ENCODE data around the gene MCF2L.

The MCF2L gene

DNA sequence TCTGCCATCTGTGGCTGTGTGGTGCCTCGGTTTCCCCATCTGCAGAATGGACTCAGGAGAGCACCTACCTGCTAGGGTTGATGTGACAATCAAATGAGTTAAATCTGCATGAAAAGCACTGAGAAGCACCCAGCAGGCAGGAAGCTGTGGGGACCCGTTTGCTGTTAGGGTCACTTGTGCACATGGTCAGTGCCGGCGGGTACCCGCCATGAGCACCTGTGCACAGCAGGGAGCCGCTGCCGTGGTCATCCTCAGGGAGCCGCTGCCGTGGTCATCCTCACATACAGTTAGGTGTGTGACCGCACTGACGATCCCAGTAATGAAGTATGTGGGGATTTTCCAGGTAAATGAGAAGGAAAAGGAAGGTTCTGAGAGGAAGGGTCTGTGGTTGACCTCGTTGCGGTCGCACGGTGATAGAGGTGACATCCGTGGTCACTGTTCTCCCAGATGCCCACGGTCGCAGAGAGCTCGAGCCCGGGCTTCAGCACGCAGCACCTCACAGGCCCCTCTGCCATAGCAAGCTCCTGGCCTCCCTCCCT lies 6.5 kb downstream of the MCF2L start:
- Histone ChIP-seq H2AFZ (ENCODE audit: low read length) (no peak overlapping the region), H3K27ac (ENCODE audit: low read length) (no peak overlapping the region), H3K4me1 (ENCODE audit: low read length) (no peaks in the 10 kb centered on the region), H3K4me2 (ENCODE audit: low read depth, low read length) (no peak overlapping the region), H3F3A (ENCODE audit: insufficient read depth, low read length) (no peaks in the 10 kb centered on the region), H3K9me3 (replicated peaks; ENCODE audit: insufficient read depth, low read length) (no peaks in the 10 kb centered on the region), H4K20me1 (ENCODE audit: insufficient read depth, low read length) (no peaks in the 10 kb centered on the region; the same call in 1 of the 2 replicates), H3K9ac (ENCODE audit: low read length) (no peak overlapping the region), H3K4me3 (ENCODE audit: low read length) (no peak overlapping the region), H3K9me2 (replicated peaks; ENCODE audit: insufficient read depth, low read length) (no peaks in the 10 kb centered on the region), H3K36me3 (replicated peaks; ENCODE audit: insufficient read depth, low read length) (no peaks in the 10 kb centered on the region), H3K79me2 (ENCODE audit: low read length) (no peaks in the 10 kb centered on the region), H3K27me3 (replicated peaks; ENCODE audit: insufficient read depth, low read length) (peaks cover 96% of the 10 kb centered on the region)
- no peak for DNase-seq
- TF ChIP-seq EZH2phosphoT487 (IDR thresholded peaks at IDR 0.05; ENCODE audit: low read length), result no peak
- no peak for TF ChIP-seq EZH2 (optimal IDR thresholded peaks at IDR 0.05; ENCODE audit: low read depth, low read length)
- no peak for TF ChIP-seq CTCF (IDR thresholded peaks at IDR 0.05; ENCODE audit: low read length)

- H3F3A ChIP-seq (ENCODE audit: insufficient read depth, low read length), result no peaks in the 10 kb centered on the region
- no peak for DNase-seq
- no peak overlapping the region for H3K4me3 ChIP-seq (ENCODE audit: low read length)
- H3K79me2 ChIP-seq (ENCODE audit: low read length), result no peaks in the 10 kb centered on the region
- peaks cover 96% of the 10 kb centered on the region for H3K27me3 ChIP-seq (replicated peaks; ENCODE audit: insufficient read depth, low read length)
- TF ChIP-seq CTCF (IDR thresholded peaks at IDR 0.05; ENCODE audit: low read length), result no peak
- no peak for TF ChIP-seq EZH2 (optimal IDR thresholded peaks at IDR 0.05; ENCODE audit: low read depth, low read length)
- TF ChIP-seq EZH2phosphoT487 (IDR thresholded peaks at IDR 0.05; ENCODE audit: low read length), result no peak
- H4K20me1 ChIP-seq (ENCODE audit: insufficient read depth, low read length), result no peaks in the 10 kb centered on the region; the same call in 1 of the 2 replicates
- no peaks in the 10 kb centered on the region for H3K9me2 ChIP-seq (replicated peaks; ENCODE audit: insufficient read depth, low read length)
- H3K4me2 ChIP-seq (ENCODE audit: low read depth, low read length), result no peak overlapping the region
- no peak overlapping the region for H3K9ac ChIP-seq (ENCODE audit: low read length)
- no peaks in the 10 kb centered on the region for H3K36me3 ChIP-seq (replicated peaks; ENCODE audit: insufficient read depth, low read length)
- H3K27ac ChIP-seq (ENCODE audit: low read length), result no peak overlapping the region
- no peaks in the 10 kb centered on the region for H3K9me3 ChIP-seq (replicated peaks; ENCODE audit: insufficient read depth, low read length)
- H2AFZ ChIP-seq (ENCODE audit: low read length), result no peak overlapping the region
- no peaks in the 10 kb centered on the region for H3K4me1 ChIP-seq (ENCODE audit: low read length)
Observed at GRCh38 chr13:112976526-112976925, 7.5 kb downstream of the MCF2L start.

GRCh38 chr13:112977091-112977490 lies 8.1 kb downstream of the MCF2L start:
- peaks cover 96% of the 10 kb centered on the region for H3K27me3 ChIP-seq (replicated peaks; ENCODE audit: insufficient read depth, low read length)

DNA sequence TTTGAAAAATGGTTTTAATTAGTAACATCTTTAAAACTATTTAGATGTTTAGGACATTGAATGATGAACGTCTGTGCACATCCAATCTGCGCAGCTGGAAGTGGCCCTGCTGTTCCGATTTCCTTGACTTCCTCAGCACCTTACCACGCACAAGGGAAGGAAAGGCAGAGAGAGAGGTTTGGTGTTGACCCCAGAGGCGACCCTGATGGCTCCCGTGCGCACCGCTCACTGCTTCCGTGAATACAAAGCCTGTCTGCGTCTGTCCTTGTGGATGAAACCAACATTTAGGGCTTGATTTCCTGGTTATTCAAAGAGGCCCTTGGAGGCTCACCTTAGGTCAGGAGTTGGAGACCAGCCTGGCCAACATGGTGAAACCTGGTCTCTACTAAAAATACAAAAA lies 8.5 kb downstream of the MCF2L start:
- Histone ChIP-seq H2AFZ (ENCODE audit: low read length) (no peak overlapping the region), H3K27ac (ENCODE audit: low read length) (no peak overlapping the region), H3K9me3 (replicated peaks; ENCODE audit: insufficient read depth, low read length) (no peaks in the 10 kb centered on the region), H3K27me3 (replicated peaks; ENCODE audit: insufficient read depth, low read length) (peaks cover 98% of the 10 kb centered on the region), H3K4me1 (ENCODE audit: low read length) (no peaks in the 10 kb centered on the region), H3K79me2 (ENCODE audit: low read length) (no peaks in the 10 kb centered on the region), H3F3A (ENCODE audit: insufficient read depth, low read length) (no peaks in the 10 kb centered on the region), H3K36me3 (replicated peaks; ENCODE audit: insufficient read depth, low read length) (no peaks in the 10 kb centered on the region), H3K4me2 (ENCODE audit: low read depth, low read length) (no peak overlapping the region), H4K20me1 (ENCODE audit: insufficient read depth, low read length) (no peaks in the 10 kb centered on the region; the same call in 1 of the 2 replicates), H3K4me3 (ENCODE audit: low read length) (no peak overlapping the region), H3K9me2 (replicated peaks; ENCODE audit: insufficient read depth, low read length) (no peaks in the 10 kb centered on the region), H3K9ac (ENCODE audit: low read length) (no peak overlapping the region)
- TF ChIP-seq EZH2 (optimal IDR thresholded peaks at IDR 0.05; ENCODE audit: low read depth, low read length) (no peak), EZH2phosphoT487 (IDR thresholded peaks at IDR 0.05; ENCODE audit: low read length) (no peak), CTCF (IDR thresholded peaks at IDR 0.05; ENCODE audit: low read length) (no peak)
- no peak for DNase-seq

More at GRCh38 chr13:112977091-112977490, 8.1 kb downstream of the MCF2L start:
- Histone ChIP-seq H3K4me2 (ENCODE audit: low read depth, low read length) (no peak overlapping the region), H3K9me3 (replicated peaks; ENCODE audit: insufficient read depth, low read length) (no peaks in the 10 kb centered on the region), H2AFZ (ENCODE audit: low read length) (no peak overlapping the region), H3K4me1 (ENCODE audit: low read length) (no peaks in the 10 kb centered on the region), H3K4me3 (ENCODE audit: low read length) (no peak overlapping the region), H3F3A (ENCODE audit: insufficient read depth, low read length) (no peaks in the 10 kb centered on the region), H3K27ac (ENCODE audit: low read length) (no peak overlapping the region), H3K79me2 (ENCODE audit: low read length) (no peaks in the 10 kb centered on the region), H3K9me2 (replicated peaks; ENCODE audit: insufficient read depth, low read length) (no peaks in the 10 kb centered on the region), H3K9ac (ENCODE audit: low read length) (no peak overlapping the region), H3K36me3 (replicated peaks; ENCODE audit: insufficient read depth, low read length) (no peaks in the 10 kb centered on the region), H4K20me1 (ENCODE audit: insufficient read depth, low read length) (no peaks in the 10 kb centered on the region; the same call in 1 of the 2 replicates)
- DNase-seq, result no peak
- TF ChIP-seq EZH2phosphoT487 (IDR thresholded peaks at IDR 0.05; ENCODE audit: low read length), result no peak
